SU-DHL-6 (cell line): ENCODE data around the gene SAP30.

ENCODE experiments used
- CTCF ChIP-seq: fragments of 200-600 bp; sonication (generic); IDR thresholded peaks from one replicate; pipeline ENCODE4 v1.5.1; 2017; ENCODE audit warnings: antibody characterized with exemption, mild to moderate bottlenecking, low read length, moderate library complexity; ENCODE audit not compliant: insufficient read depth, poor library complexity, severe bottlenecking
- EZH2phosphoT487 ChIP-seq: fragments of 200-600 bp; sonication (generic), shearing (Covaris generic); conservative IDR thresholded peaks from 2 replicates; pipeline ENCODE4 v1.6.1; 2018; ENCODE audit warnings: mild to moderate bottlenecking, antibody characterized with exemption, low read length, moderate library complexity, mixed read lengths

- no peak for TF ChIP-seq CTCF
- no peak for TF ChIP-seq EZH2phosphoT487
These were observed 40.2 kb upstream of the SAP30 start for GRCh38 chr4:173330590-173330989.
